ENCODE results near the gene TRAF4.

GRCh38 chr17:28743243-28744103 is at the start of gene TRAF4:
- TF ChIP-seq POLR2A (IDR thresholded peaks at IDR 0.05) (peak; percentile 79 to 99), CTCF (IDR thresholded peaks at IDR 0.05) (peak in 4 of 6 experiments; percentile 24 to 68 (median 62))

All from Peyer's patch (tissue), 4 donors.